Fibroblast of lung (primary cell): ENCODE data around the gene AP2B1. TPM values are rescaled to one million over a fixed set of nuclear protein-coding genes. Genes with fewer than 3 reads are reported as not detected.

ENCODE experiments used
- DNase-seq, 2 donors: peaks; one replicate each; pipeline versions ENCODE4 v3.0.0 to v3.0.0-alpha.2; 2010; ENCODE audit warnings: low read depth in 2 of 2
- H2AFZ ChIP-seq: 2 replicates; pipeline ENCODE4 v1.5.1; 2012; ENCODE audit warnings: low read length, control low read depth, inconsistent platforms
- H3K27ac ChIP-seq: 2 replicates; pipeline ENCODE4 v1.5.1; 2011; ENCODE audit warnings: low read length, control low read depth; ENCODE audit not compliant: insufficient read depth
- H3K27me3 ChIP-seq: 2 replicates; pipeline ENCODE4 v1.5.1; 2011; ENCODE audit warnings: mild to moderate bottlenecking, low read length; ENCODE audit not compliant: control insufficient read depth, insufficient read depth
- H3K36me3 ChIP-seq: 2 replicates; pipeline ENCODE4 v1.5.1; 2011; ENCODE audit warnings: low read length; ENCODE audit not compliant: control insufficient read depth, insufficient read depth
- H3K4me1 ChIP-seq: 2 replicates; pipeline ENCODE4 v1.5.1; 2011; ENCODE audit warnings: low read length; ENCODE audit not compliant: control insufficient read depth, insufficient read depth; ENCODE audit errors: extremely low read depth
- H3K4me2 ChIP-seq: 2 replicates; pipeline ENCODE4 v1.5.1; 2011; ENCODE audit warnings: low read length, control low read depth; ENCODE audit not compliant: insufficient read depth; ENCODE audit errors: extremely low read depth
- H3K4me3 ChIP-seq, 4 experiments: fragments of 200-600 bp in 1 of 4; sonication (generic) in 1 of 4; replicated peaks in 1 of 4; 2 replicates each; pipeline ENCODE4 v1.5.1; 2011 to 2016; ENCODE audit warnings: low read length in 4 of 4, low read depth in 3 of 4, mild to moderate bottlenecking in 3 of 4, control low read depth in 2 of 4, inconsistent platforms in 1 of 4, mixed read lengths in 1 of 4; ENCODE audit not compliant: insufficient read depth in 1 of 4; ENCODE audit errors: control extremely low read depth in 1 of 4
- H3K79me2 ChIP-seq: 2 replicates; pipeline ENCODE4 v1.5.1; 2012; ENCODE audit warnings: mild to moderate bottlenecking, low read length, inconsistent platforms; ENCODE audit not compliant: control insufficient read depth, insufficient read depth
- H3K9ac ChIP-seq: 2 replicates; pipeline ENCODE4 v1.5.1; 2011; ENCODE audit warnings: mild to moderate bottlenecking, low read length, control low read depth; ENCODE audit not compliant: insufficient read depth
- H3K9me3 ChIP-seq: 2 replicates; pipeline ENCODE4 v1.5.1; 2012; ENCODE audit warnings: low read depth, low read length; ENCODE audit not compliant: control insufficient read depth, insufficient read depth
- H4K20me1 ChIP-seq: 2 replicates; pipeline ENCODE4 v1.5.1; 2011; ENCODE audit warnings: low read length; ENCODE audit not compliant: control insufficient read depth, insufficient read depth; ENCODE audit errors: extremely low read depth
- EZH2 ChIP-seq: IDR thresholded peaks from 2 replicates; pipeline ENCODE4 v1.5.1; 2012; ENCODE audit warnings: low read length, control low read depth, mild to moderate bottlenecking; ENCODE audit errors: missing control alignments
- polyA plus RNA-seq, 2 donors: library from polyadenylated mRNA; depleted of rRNA in 1 of 2; stranded (reverse) in 1 of 2; unstranded in 1 of 2; fragments of >200 nt; gene quantifications; 2 replicates each; pipeline ENCODE4 v1.2.1, GENCODE V29; 2011 to 2012; ENCODE audit warnings: missing spikeins in 1 of 2
- total RNA-seq: library from RNA; depleted of rRNA; stranded (reverse); fragments of >200 nt; gene quantifications from 2 replicates; pipeline ENCODE4 v1.2.1, GENCODE V29; 2014
- TF ChIP-seq, protein P1 (sequence below), 2 donors: IDR thresholded peaks in 1 of 2; conservative IDR thresholded peaks in 1 of 2; 1 replicate in 1 of 2; 2 replicates in 1 of 2; pipeline ENCODE4 v1.5.1; 2011 to 2012; ENCODE audit warnings: low read length in 2 of 2, control low read depth in 1 of 2, inconsistent platforms in 1 of 2, low read depth in 1 of 2, mild to moderate bottlenecking in 1 of 2

Gene AP2B1
- total and polyA plus RNA-seq, 2 donors (not counting 1 experiment from before 2014, with no cell fraction given): 109 to 236 TPM

DNA sequence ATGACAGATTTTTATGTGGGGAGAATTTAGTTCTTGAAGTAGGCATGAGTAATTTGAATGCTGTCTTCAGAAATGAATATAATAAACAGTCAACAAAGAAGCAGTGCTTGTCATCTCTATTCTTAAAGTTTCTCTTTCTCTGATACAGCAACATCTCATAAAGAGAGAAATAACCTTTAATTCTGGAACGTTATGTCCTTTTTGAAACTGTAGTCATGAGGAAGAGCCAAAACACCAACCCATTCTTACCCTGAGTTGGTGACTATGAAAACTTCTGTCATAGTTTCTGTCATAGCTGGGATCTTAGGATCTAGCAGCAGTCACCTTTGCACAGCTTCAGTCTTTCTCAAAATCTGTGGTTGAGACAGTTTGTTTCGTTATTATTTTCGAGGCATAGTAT, 129.1 kb downstream of the AP2B1 start:
- Histone ChIP-seq H4K20me1 (no peaks in the 10 kb centered on the region), H2AFZ (no peak overlapping the region), H3K4me2 (no peak overlapping the region), H3K27me3 (no peaks in the 10 kb centered on the region), H3K9ac (no peak overlapping the region), H3K27ac (no peak overlapping the region), H3K9me3 (no peaks in the 10 kb centered on the region), H3K4me3 (no peak overlapping the region), H3K4me1 (peaks cover 5% of the 10 kb centered on the region), H3K36me3 (peaks cover 2% of the 10 kb centered on the region), H3K79me2 (no peaks in the 10 kb centered on the region)
- DNase-seq: no peak
- TF ChIP-seq EZH2: no peak
- TF ChIP-seq, protein P1, sequence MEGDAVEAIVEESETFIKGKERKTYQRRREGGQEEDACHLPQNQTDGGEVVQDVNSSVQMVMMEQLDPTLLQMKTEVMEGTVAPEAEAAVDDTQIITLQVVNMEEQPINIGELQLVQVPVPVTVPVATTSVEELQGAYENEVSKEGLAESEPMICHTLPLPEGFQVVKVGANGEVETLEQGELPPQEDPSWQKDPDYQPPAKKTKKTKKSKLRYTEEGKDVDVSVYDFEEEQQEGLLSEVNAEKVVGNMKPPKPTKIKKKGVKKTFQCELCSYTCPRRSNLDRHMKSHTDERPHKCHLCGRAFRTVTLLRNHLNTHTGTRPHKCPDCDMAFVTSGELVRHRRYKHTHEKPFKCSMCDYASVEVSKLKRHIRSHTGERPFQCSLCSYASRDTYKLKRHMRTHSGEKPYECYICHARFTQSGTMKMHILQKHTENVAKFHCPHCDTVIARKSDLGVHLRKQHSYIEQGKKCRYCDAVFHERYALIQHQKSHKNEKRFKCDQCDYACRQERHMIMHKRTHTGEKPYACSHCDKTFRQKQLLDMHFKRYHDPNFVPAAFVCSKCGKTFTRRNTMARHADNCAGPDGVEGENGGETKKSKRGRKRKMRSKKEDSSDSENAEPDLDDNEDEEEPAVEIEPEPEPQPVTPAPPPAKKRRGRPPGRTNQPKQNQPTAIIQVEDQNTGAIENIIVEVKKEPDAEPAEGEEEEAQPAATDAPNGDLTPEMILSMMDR (conservative IDR thresholded peaks at IDR 0.05 in 1 of 2, IDR thresholded peaks at IDR 0.05 in 1 of 2; ENCODE audit: low read depth in 1 of 2, low read length in 2 of 2): no peak

DNA sequence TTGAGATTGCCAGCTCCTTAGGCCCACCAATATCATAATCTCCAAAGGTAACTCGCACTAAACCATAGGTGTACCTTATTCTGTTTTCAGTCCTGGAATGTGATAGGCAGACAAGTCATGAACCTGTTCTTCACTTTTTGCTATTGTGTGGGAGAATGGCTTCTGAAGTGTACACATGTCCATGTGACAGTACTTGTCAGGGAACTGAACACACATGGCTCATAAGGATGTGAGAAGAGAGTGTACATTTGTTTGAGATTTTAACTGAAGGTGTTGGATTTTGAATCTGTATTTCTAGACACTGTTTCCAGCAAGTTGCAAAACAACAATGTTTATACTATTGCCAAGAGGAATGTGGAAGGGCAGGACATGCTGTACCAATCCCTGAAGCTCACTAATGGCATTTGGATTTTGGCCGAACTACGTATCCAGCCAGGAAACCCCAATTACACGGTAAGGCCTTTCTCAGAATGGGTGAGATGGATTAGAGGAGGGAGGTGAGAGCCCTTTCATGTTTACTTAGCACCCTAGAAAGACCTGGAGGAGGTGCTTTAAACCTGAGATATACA, 129.9 kb downstream of the AP2B1 start:
- no peak overlapping the region for H3K9ac ChIP-seq
- H3K27me3 ChIP-seq: no peaks in the 10 kb centered on the region
- no peak overlapping the region for H3K4me2 ChIP-seq
- H2AFZ ChIP-seq: no peak overlapping the region
- H3K79me2 ChIP-seq: no peaks in the 10 kb centered on the region
- peak; percentile 59 to 72 for DNase-seq
- no peak overlapping the region for H3K27ac ChIP-seq
- H3K4me3 ChIP-seq: no peak overlapping the region
- H4K20me1 ChIP-seq: no peaks in the 10 kb centered on the region
- TF ChIP-seq, protein P1 (conservative IDR thresholded peaks at IDR 0.05 in 1 of 2, IDR thresholded peaks at IDR 0.05 in 1 of 2; ENCODE audit: low read depth in 1 of 2, low read length in 2 of 2): no peak
- TF ChIP-seq EZH2: no peak
- peaks cover 5% of the 10 kb centered on the region for H3K4me1 ChIP-seq
- peaks cover 2% of the 10 kb centered on the region for H3K36me3 ChIP-seq
- no peaks in the 10 kb centered on the region for H3K9me3 ChIP-seq

DNA sequence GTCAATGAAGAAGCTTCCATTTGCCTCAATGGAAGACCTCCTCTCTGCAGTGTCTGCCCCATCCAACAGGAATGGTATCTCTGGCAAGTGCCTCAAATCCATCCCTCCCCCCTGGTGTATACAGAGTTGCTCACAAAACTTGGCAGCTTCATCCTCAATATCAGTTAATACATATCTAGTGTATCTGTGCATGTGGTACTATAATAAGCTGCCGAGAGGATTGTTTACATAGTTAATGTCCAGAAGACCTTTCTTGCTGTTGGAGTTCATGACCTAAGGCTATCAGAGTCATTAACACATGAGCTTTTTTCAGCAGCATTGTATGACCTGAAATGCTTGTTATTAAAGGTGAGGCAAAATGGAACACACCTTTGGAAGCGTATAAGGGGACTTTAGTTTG, 130.4 kb downstream of the AP2B1 start:
- H4K20me1 ChIP-seq: no peaks in the 10 kb centered on the region
- no peaks in the 10 kb centered on the region for H3K79me2 ChIP-seq
- no peaks in the 10 kb centered on the region for H3K9me3 ChIP-seq
- peak in 1 of 2 donors; percentile 26 for DNase-seq
- H3K4me1 ChIP-seq: peaks cover 5% of the 10 kb centered on the region
- H2AFZ ChIP-seq: no peak overlapping the region
- H3K4me3 ChIP-seq: no peak overlapping the region
- peaks cover 2% of the 10 kb centered on the region for H3K36me3 ChIP-seq
- H3K4me2 ChIP-seq: no peak overlapping the region
- no peaks in the 10 kb centered on the region for H3K27me3 ChIP-seq
- no peak overlapping the region for H3K9ac ChIP-seq
- H3K27ac ChIP-seq: no peak overlapping the region
- TF ChIP-seq EZH2: no peak
- TF ChIP-seq, protein P1 (conservative IDR thresholded peaks at IDR 0.05 in 1 of 2, IDR thresholded peaks at IDR 0.05 in 1 of 2; ENCODE audit: low read depth in 1 of 2, low read length in 2 of 2): no peak
